ENCODE data around the gene EPHA7. TPM values are rescaled to one million over a fixed set of nuclear protein-coding genes. Genes with fewer than 3 reads are reported as not detected.
A peak's percentile ranks its signal among the peaks of the same experiment; 100 is the strongest.

The EPHA7 gene
- total and polyA plus RNA-seq, 2 experiments from 2014 or later: 35.8 to 59.0 TPM

DNA sequence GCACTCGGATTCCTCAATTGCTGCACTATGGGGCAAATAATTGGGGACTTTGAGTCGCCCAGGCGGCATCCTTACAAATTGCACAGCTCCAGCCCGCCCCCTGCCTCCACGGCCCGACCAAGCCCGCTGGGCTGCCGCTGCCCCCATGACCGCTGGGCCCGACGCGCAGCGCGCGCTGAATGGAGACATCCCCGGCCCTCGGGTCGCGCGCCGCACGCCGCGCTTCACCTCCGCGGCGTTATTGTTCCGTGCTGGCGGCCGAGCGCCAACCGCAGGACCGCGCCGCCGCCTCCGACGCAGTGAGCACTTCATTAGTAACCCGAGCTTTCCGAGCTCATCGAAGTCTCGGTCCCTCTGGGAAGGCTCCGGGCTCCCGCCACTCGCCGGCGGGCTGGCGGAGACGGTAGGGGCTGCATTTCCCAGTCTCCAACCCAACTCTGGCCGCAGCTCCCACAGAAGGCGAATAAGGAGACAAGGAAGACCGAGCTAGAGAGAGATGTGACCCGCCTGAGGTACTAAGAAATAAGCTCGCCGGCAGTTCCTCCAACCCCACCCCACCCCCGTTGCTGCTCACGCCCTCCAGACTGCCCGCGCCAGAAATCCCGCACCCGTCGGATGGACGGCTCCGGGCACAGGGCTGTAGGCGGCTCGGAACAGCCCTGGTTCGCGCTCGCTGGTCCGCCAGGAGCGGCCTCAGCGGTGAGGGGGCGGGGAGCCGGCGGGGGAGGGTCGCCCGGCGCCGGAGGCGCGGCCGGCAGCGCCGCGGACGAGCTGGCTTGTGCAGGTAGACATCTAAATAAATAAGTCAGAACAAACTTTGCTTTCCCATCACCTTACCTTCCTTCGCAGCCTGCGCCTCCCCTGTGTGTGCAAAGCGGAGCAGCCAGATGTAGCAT is 703 bp downstream of the EPHA7 start:
- peak; percentile 41 to 86 for DNase-seq (ENCODE audit: low read depth in 1 of 2, low spot score in 1 of 2)
- Histone ChIP-seq H3K36me3 (no peaks in the 10 kb centered on the region), H3K27ac (peak overlapping the region; percentile 70), H3K4me3 (peak overlapping the region; percentile 61), H3K27me3 (no peaks in the 10 kb centered on the region), H3K9me3 (ENCODE audit: low read depth) (no peaks in the 10 kb centered on the region), H3K4me1 (ENCODE audit: low read depth) (peaks cover 30% of the 10 kb centered on the region)
- TF ChIP-seq, protein P1, sequence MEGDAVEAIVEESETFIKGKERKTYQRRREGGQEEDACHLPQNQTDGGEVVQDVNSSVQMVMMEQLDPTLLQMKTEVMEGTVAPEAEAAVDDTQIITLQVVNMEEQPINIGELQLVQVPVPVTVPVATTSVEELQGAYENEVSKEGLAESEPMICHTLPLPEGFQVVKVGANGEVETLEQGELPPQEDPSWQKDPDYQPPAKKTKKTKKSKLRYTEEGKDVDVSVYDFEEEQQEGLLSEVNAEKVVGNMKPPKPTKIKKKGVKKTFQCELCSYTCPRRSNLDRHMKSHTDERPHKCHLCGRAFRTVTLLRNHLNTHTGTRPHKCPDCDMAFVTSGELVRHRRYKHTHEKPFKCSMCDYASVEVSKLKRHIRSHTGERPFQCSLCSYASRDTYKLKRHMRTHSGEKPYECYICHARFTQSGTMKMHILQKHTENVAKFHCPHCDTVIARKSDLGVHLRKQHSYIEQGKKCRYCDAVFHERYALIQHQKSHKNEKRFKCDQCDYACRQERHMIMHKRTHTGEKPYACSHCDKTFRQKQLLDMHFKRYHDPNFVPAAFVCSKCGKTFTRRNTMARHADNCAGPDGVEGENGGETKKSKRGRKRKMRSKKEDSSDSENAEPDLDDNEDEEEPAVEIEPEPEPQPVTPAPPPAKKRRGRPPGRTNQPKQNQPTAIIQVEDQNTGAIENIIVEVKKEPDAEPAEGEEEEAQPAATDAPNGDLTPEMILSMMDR (IDR thresholded peaks at IDR 0.05; ENCODE audit: low read depth, low read length): peak; percentile 21

DNA sequence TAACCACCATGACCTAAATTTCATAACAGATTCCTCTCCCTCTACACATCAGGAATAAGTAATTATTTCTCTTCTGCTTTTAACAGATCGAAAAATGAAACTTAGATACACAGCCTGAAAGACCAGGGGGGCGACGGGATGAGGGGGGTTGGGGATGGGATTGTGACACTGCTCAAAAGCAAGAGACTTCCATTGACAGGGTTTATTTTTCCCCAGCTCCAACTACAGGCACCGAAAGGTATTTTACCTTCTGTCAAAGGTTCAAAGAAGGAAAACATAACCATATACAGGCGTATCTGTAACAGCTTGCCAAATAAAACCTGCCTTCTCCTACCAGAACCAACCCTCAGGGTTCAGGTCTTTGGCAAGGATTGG is 1.3 kb downstream of the EPHA7 start:
- peak in 1 of 2 donors; percentile 3 for DNase-seq (ENCODE audit: low read depth in 1 of 2, low spot score in 1 of 2)
- no peaks in the 10 kb centered on the region for H3K36me3 ChIP-seq
- no peaks in the 10 kb centered on the region for H3K9me3 ChIP-seq (ENCODE audit: low read depth)
- TF ChIP-seq, protein P1 (IDR thresholded peaks at IDR 0.05; ENCODE audit: low read depth, low read length): no peak
- peak overlapping the region; percentile 61 for H3K4me3 ChIP-seq
- peak overlapping the region; percentile 70 for H3K27ac ChIP-seq
- peaks cover 34% of the 10 kb centered on the region for H3K4me1 ChIP-seq (ENCODE audit: low read depth)
- no peaks in the 10 kb centered on the region for H3K27me3 ChIP-seq

- DNase-seq (ENCODE audit: low read depth in 1 of 2, low spot score in 1 of 2): peak; percentile 43 to 79
- Histone ChIP-seq H3K4me3 (peak overlapping the region; percentile 61), H3K27ac (peak overlapping the region; percentile 70), H3K4me1 (ENCODE audit: low read depth) (peaks cover 34% of the 10 kb centered on the region), H3K27me3 (no peaks in the 10 kb centered on the region), H3K36me3 (no peaks in the 10 kb centered on the region), H3K9me3 (ENCODE audit: low read depth) (no peaks in the 10 kb centered on the region)
- TF ChIP-seq, protein P1 (IDR thresholded peaks at IDR 0.05; ENCODE audit: low read depth, low read length): peak; percentile 12
These were observed 1.8 kb downstream of the EPHA7 start for GRCh38 chr6:93417421-93418013.

DNA sequence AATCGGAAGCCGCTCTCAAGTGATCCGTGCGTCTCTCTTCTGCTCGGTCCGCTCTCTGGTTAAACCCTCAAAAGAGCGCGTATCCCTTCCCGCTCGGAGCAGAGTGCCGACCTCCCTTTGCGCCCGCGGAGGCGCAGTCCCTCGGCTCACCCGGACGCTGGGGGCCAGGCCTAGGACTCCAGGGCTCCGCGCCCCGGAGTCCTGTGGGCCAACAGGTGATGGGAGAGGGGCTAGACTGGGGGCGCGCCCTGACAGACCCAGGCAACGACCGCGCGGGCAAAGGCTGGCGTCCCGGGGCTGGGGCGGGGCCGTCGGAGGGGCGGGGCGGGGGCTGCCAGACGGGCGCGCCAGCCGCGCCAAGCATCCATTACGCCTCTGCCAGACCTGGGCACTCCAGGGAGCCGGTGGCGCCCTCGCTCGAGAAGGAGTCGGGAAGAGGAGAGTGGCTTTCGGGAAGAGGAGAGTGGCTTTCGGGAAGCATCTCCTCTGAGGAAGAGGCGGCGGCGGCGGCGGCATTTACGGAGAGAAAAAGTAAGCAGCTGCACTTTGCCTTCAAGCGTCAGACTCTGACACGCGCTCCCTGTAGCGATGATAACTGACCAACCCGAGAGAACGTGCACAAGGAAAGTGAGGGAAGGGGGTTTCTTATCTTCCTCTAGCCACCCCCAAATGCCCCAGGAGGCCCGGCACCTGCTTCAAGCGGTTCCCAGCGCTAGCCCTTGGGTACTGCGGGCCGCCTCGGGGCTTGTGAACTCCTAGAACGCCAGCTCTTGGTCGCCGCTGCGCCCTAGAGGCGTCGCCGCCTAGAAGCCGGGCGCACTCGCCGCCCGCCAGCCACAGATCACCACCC is 2.6 kb downstream of the EPHA7 start:
- TF ChIP-seq, protein P1 (IDR thresholded peaks at IDR 0.05; ENCODE audit: low read depth, low read length): no peak
- peak; percentile 30 to 78 for DNase-seq (ENCODE audit: low read depth in 1 of 2, low spot score in 1 of 2)
- Histone ChIP-seq H3K4me1 (ENCODE audit: low read depth) (peaks cover 33% of the 10 kb centered on the region), H3K4me3 (peak overlapping the region; percentile 61), H3K36me3 (peaks cover 6% of the 10 kb centered on the region), H3K9me3 (ENCODE audit: low read depth) (no peaks in the 10 kb centered on the region), H3K27me3 (no peaks in the 10 kb centered on the region), H3K27ac (peak overlapping the region; percentile 70)

DNA sequence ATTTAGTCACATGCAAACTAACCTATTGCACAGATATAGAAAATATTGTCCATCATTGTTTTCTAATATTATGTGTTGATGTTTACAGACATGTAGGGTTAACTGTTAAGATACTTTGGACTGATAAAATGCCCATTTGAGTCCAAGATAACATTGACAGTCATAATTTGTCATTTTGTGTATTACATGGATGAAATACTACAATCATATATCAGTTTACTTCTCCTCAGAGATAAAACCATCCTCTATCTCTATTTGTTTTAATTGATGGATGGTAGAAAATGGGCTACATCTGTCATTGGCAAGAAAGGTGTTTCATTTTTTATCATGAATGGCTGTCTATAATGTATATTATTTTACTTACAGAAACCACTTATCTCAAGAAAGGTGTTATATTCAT is 6.2 kb downstream of the EPHA7 start:
- peaks cover 32% of the 10 kb centered on the region for H3K4me1 ChIP-seq (ENCODE audit: low read depth)
- TF ChIP-seq, protein P1 (IDR thresholded peaks at IDR 0.05; ENCODE audit: low read depth, low read length): no peak
- no peak overlapping the region for H3K4me3 ChIP-seq
- no peak overlapping the region for H3K27ac ChIP-seq
- H3K36me3 ChIP-seq: peaks cover 15% of the 10 kb centered on the region
- H3K27me3 ChIP-seq: no peaks in the 10 kb centered on the region
- DNase-seq (ENCODE audit: low read depth in 1 of 2, low spot score in 1 of 2): no peak
- no peaks in the 10 kb centered on the region for H3K9me3 ChIP-seq (ENCODE audit: low read depth)

Data from cardiac muscle cell (in vitro differentiated cells and primary cell).